DOHH2 (cell line): Measurements from ENCODE around the gene LAMA2.

Source experiments
- H3F3A ChIP-seq: fragments of 200-600 bp; sonication (generic), shearing (Covaris generic); 2 replicates; pipeline ENCODE4 v1.6.0; 2016; ENCODE audit warnings: antibody characterized with exemption, mild to moderate bottlenecking; ENCODE audit not compliant: control insufficient read depth, insufficient read depth
- H3K27ac ChIP-seq: fragments of 200-600 bp; sonication (generic); 2 replicates; pipeline ENCODE4 v1.5.1; 2014; ENCODE audit warnings: low read depth, mild to moderate bottlenecking, low read length, moderate library complexity
- H3K27me3 ChIP-seq: fragments of 200-600 bp; sonication (generic); 2 replicates; pipeline ENCODE4 v1.6.1; 2014; ENCODE audit warnings: mild to moderate bottlenecking, low read length, mixed read lengths; ENCODE audit not compliant: control insufficient read depth
- H3K36me3 ChIP-seq: fragments of 200-600 bp; sonication (generic); 2 replicates; pipeline ENCODE4 v1.6.1; 2014; ENCODE audit warnings: mild to moderate bottlenecking, low read length, moderate library complexity, mixed read lengths; ENCODE audit not compliant: control insufficient read depth
- H3K4me1 ChIP-seq: fragments of 200-600 bp; sonication (generic); 2 replicates; pipeline ENCODE4 v1.6.1; 2014; ENCODE audit warnings: mild to moderate bottlenecking, low read length, mixed read lengths; ENCODE audit not compliant: control insufficient read depth
- H3K4me2 ChIP-seq: fragments of 200-600 bp; sonication (generic); 2 replicates; pipeline ENCODE4 v1.6.0; 2014; ENCODE audit warnings: mild to moderate bottlenecking, low read length, moderate library complexity
- H3K4me3 ChIP-seq: fragments of 200-600 bp; sonication (generic); 2 replicates; pipeline ENCODE4 v1.5.1; 2014; ENCODE audit warnings: mild to moderate bottlenecking, low read length, mixed read lengths
- H3K79me2 ChIP-seq: fragments of 200-600 bp; sonication (generic); 2 replicates; pipeline ENCODE4 v1.6.1; 2014; ENCODE audit warnings: mild to moderate bottlenecking, low read length, mixed read lengths; ENCODE audit not compliant: control insufficient read depth
- H3K9me2 ChIP-seq: fragments of 200-600 bp; sonication (generic); replicated peaks from 2 replicates; pipeline ENCODE4 v1.6.1; 2014; ENCODE audit warnings: mild to moderate bottlenecking, low read length, mixed read lengths; ENCODE audit not compliant: control insufficient read depth
- H3K9me3 ChIP-seq: fragments of 200-600 bp; sonication (generic); 2 replicates; pipeline ENCODE4 v1.6.1; 2014; ENCODE audit warnings: antibody characterized with exemption, low read length, mixed read lengths; ENCODE audit not compliant: control insufficient read depth, insufficient read depth
- H4K20me1 ChIP-seq: fragments of 200-600 bp; sonication (generic); 2 replicates; pipeline ENCODE4 v1.6.0; 2014; ENCODE audit warnings: low read depth, mild to moderate bottlenecking, antibody characterized with exemption, low read length, moderate library complexity; ENCODE audit not compliant: control insufficient read depth, insufficient read depth
- EZH2phosphoT487 ChIP-seq: fragments of 200-600 bp; sonication (generic); IDR thresholded peaks from 2 replicates; pipeline ENCODE4 v1.6.1; 2017; ENCODE audit warnings: borderline replicate concordance, mild to moderate bottlenecking, antibody characterized with exemption, low read length, moderate library complexity, mixed read lengths
- TF ChIP-seq, protein P1 (sequence below): fragments of 200-600 bp; sonication (generic); IDR thresholded peaks from one replicate; pipeline ENCODE4 v1.5.1; 2014; ENCODE audit warnings: antibody characterized with exemption, mild to moderate bottlenecking, low read depth, low read length; ENCODE audit not compliant: poor library complexity, severe bottlenecking

The LAMA2 gene

DNA sequence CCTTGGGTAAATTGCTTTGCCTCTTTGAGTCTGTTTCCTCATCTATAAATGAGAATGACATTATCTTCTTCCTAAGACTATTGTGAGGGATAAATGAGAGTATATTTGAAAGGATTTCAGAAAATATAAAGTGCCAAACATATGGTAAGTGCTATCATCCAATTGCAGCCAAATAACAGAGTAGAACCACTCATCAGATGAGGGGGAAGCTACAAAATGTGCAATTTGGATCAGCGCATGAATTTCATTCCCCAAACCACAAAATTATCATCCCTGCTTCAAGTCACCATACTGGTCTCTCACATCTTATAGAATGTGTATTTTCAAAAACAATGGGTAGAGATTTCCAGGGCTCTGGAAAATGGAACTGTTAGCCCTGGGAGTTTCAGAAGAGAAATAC is 668.5 kb downstream of the LAMA2 start:
- no peaks in the 10 kb centered on the region for H3K36me3 ChIP-seq
- H3K9me2 ChIP-seq: no peaks in the 10 kb centered on the region
- no peaks in the 10 kb centered on the region for H3F3A ChIP-seq
- H3K27ac ChIP-seq: no peak overlapping the region
- H3K4me2 ChIP-seq: no peak overlapping the region
- no peak for TF ChIP-seq EZH2phosphoT487
- TF ChIP-seq, protein P1, sequence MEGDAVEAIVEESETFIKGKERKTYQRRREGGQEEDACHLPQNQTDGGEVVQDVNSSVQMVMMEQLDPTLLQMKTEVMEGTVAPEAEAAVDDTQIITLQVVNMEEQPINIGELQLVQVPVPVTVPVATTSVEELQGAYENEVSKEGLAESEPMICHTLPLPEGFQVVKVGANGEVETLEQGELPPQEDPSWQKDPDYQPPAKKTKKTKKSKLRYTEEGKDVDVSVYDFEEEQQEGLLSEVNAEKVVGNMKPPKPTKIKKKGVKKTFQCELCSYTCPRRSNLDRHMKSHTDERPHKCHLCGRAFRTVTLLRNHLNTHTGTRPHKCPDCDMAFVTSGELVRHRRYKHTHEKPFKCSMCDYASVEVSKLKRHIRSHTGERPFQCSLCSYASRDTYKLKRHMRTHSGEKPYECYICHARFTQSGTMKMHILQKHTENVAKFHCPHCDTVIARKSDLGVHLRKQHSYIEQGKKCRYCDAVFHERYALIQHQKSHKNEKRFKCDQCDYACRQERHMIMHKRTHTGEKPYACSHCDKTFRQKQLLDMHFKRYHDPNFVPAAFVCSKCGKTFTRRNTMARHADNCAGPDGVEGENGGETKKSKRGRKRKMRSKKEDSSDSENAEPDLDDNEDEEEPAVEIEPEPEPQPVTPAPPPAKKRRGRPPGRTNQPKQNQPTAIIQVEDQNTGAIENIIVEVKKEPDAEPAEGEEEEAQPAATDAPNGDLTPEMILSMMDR: no peak
- H3K4me1 ChIP-seq: no peaks in the 10 kb centered on the region
- H3K27me3 ChIP-seq: peaks cover 6% of the 10 kb centered on the region; the same call in 1 of the 2 replicates
- H4K20me1 ChIP-seq: no peaks in the 10 kb centered on the region
- no peaks in the 10 kb centered on the region for H3K79me2 ChIP-seq
- no peaks in the 10 kb centered on the region for H3K9me3 ChIP-seq
- H3K4me3 ChIP-seq: no peak overlapping the region

DNA sequence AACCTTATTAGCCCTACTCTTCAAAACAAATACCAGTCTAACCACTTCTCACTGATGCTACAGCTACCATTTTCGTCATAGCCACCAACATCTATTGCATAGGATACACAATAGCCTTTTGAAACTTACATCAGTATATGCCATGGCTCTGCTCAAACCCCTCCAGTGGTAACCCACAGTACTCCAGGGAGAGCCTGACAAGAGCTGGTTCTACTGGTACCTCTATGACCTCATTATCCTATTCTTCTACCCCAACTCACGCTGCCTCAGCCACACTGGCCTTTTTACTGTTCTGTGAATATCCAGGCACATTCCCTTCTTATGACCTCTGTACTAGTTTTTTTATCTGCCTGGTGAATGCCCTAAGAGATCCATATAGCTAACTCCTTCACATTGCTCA is 669.5 kb downstream of the LAMA2 start:
- no peaks in the 10 kb centered on the region for H3K4me1 ChIP-seq
- no peak overlapping the region for H3K4me2 ChIP-seq
- H3F3A ChIP-seq: no peaks in the 10 kb centered on the region
- no peaks in the 10 kb centered on the region for H4K20me1 ChIP-seq
- no peaks in the 10 kb centered on the region for H3K9me3 ChIP-seq
- H3K9me2 ChIP-seq: no peaks in the 10 kb centered on the region
- peaks cover 7% of the 10 kb centered on the region; the same call in 1 of the 2 replicates for H3K27me3 ChIP-seq
- no peak overlapping the region for H3K4me3 ChIP-seq
- H3K79me2 ChIP-seq: no peaks in the 10 kb centered on the region
- H3K36me3 ChIP-seq: no peaks in the 10 kb centered on the region
- TF ChIP-seq EZH2phosphoT487: no peak
- TF ChIP-seq, protein P1: no peak
- H3K27ac ChIP-seq: no peak overlapping the region

DNA sequence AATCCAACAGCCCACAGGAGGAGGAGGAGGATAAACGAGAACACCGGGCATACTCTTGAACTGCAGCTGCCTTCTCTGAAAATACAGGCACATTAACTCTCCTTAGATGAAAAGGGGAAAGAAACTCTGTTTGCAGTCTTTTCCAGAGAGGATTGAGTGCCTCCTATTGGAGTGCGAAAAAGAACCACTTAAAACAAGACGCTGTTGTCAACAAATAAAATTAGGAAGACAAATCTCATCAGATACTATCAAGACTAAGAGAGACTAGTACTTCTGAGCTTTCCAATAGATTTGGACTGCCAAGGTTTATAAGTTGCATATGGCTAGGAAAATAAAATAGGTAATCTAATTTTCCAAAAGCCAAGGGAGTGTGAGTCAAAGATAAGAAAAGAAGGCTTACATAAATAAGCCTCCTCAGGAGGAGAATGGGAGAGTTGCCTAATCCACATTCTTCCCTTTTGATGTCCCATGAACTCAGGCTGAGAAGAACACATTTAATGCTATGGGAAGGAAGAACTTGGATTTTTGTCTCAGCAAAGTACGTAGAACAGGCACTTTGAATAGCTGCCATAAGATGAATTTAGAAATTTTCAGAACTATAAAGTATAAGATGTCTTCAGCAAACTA is 672.4 kb downstream of the LAMA2 start:
- TF ChIP-seq, protein P1: no peak
- no peak for TF ChIP-seq EZH2phosphoT487
- no peaks in the 10 kb centered on the region for H3K79me2 ChIP-seq

More for the DNA sequence above, 672.4 kb downstream of the LAMA2 start:
- Histone ChIP-seq H3K9me3 (no peaks in the 10 kb centered on the region), H3K36me3 (no peaks in the 10 kb centered on the region), H3K27me3 (peaks cover 8% of the 10 kb centered on the region; the same call in 1 of the 2 replicates), H3K27ac (no peak overlapping the region), H3K4me2 (no peak overlapping the region), H3F3A (no peaks in the 10 kb centered on the region), H3K4me3 (no peak overlapping the region), H4K20me1 (no peaks in the 10 kb centered on the region), H3K9me2 (no peaks in the 10 kb centered on the region), H3K4me1 (no peaks in the 10 kb centered on the region)
